OCI-LY1 (cell line): Measurements from ENCODE around the gene TRIM26.

Source experiments
- H2AFZ ChIP-seq: fragments of 200-600 bp; sonication (generic), shearing (Covaris generic); 2 replicates; pipeline ENCODE4 v1.6.0; 2014; ENCODE audit warnings: antibody characterized with exemption, mild to moderate bottlenecking, low read length
- H3F3A ChIP-seq: fragments of 200-600 bp; sonication (generic), shearing (Covaris generic); 2 replicates; pipeline ENCODE4 v1.6.0; 2014; ENCODE audit warnings: mild to moderate bottlenecking, antibody characterized with exemption, low read length, moderate library complexity; ENCODE audit not compliant: insufficient read depth
- H3K27ac ChIP-seq: fragments of 200-600 bp; sonication (generic); 2 replicates; pipeline ENCODE4 v1.5.1; 2014; ENCODE audit warnings: low read length, mixed run types, mild to moderate bottlenecking, low read depth; ENCODE audit not compliant: poor library complexity, severe bottlenecking
- H3K27me3 ChIP-seq: fragments of 200-600 bp; sonication (generic); 2 replicates; pipeline ENCODE4 v1.6.0; 2014; ENCODE audit warnings: antibody characterized with exemption, mild to moderate bottlenecking, low read length, moderate library complexity; ENCODE audit not compliant: insufficient read depth
- H3K36me3 ChIP-seq: fragments of 200-600 bp; sonication (generic); 2 replicates; pipeline ENCODE4 v1.6.1; 2014; ENCODE audit warnings: mild to moderate bottlenecking, antibody characterized with exemption, low read length, moderate library complexity, mixed read lengths; ENCODE audit not compliant: insufficient read depth
- H3K4me1 ChIP-seq: fragments of 200-600 bp; sonication (generic); 2 replicates; pipeline ENCODE4 v1.5.1; 2014; ENCODE audit warnings: mild to moderate bottlenecking, low read length, moderate library complexity; ENCODE audit not compliant: insufficient read depth, severe bottlenecking
- H3K4me2 ChIP-seq: fragments of 200-600 bp; sonication (generic), shearing (Covaris generic); 2 replicates; pipeline ENCODE4 v1.6.1; 2014; ENCODE audit warnings: low read length
- H3K4me3 ChIP-seq: fragments of 200-600 bp; sonication (generic); 2 replicates; pipeline ENCODE4 v1.5.1; 2014; ENCODE audit warnings: low read length, low read depth, mild to moderate bottlenecking, mixed read lengths; ENCODE audit not compliant: poor library complexity, severe bottlenecking
- H3K79me2 ChIP-seq: fragments of 200-600 bp; shearing (Covaris generic); 2 replicates; pipeline ENCODE4 v1.6.1; 2016; ENCODE audit warnings: mixed run types, low read length, mixed read lengths; ENCODE audit not compliant: insufficient read depth
- H3K9ac ChIP-seq: fragments of 200-600 bp; sonication (generic), shearing (Covaris generic); 2 replicates; pipeline ENCODE4 v1.6.1; 2014; ENCODE audit warnings: mild to moderate bottlenecking, low read length, mixed read lengths
- H3K9me2 ChIP-seq: fragments of 200-600 bp; sonication (generic), shearing (Covaris generic); 2 replicates; pipeline ENCODE4 v1.6.1; 2014; ENCODE audit warnings: low read depth, mild to moderate bottlenecking, low read length, mixed read lengths
- H3K9me3 ChIP-seq: fragments of 200-600 bp; shearing (Covaris generic); 2 replicates; pipeline ENCODE4 v1.6.1; 2014; ENCODE audit warnings: low read length, mixed read lengths
- H4K20me1 ChIP-seq: fragments of 200-600 bp; sonication (generic), shearing (Covaris generic); 2 replicates; pipeline ENCODE4 v1.6.0; 2016; ENCODE audit warnings: mild to moderate bottlenecking, low read length; ENCODE audit not compliant: insufficient read depth
- CTCF ChIP-seq: fragments of 200-600 bp; sonication (generic), shearing (Covaris generic); IDR thresholded peaks from 2 replicates; pipeline ENCODE4 v1.5.1; 2017; ENCODE audit warnings: mild to moderate bottlenecking, antibody characterized with exemption, low read length, moderate library complexity, mixed read lengths
- EZH2 ChIP-seq: fragments of 200-600 bp; sonication (generic), shearing (Covaris generic); IDR thresholded peaks from 2 replicates; pipeline ENCODE4 v1.8.0; 2017; ENCODE audit warnings: borderline replicate concordance, mixed run types, mild to moderate bottlenecking, antibody characterized with exemption, low read length, moderate library complexity, mixed read lengths

Gene TRIM26

GRCh38 chr6:30213957-30214656 lies 901 bp upstream of the TRIM26 start:
- Histone ChIP-seq H3K9me2 (no peaks in the 10 kb centered on the region), H4K20me1 (no peaks in the 10 kb centered on the region), H3K4me3 (peak overlapping the region; percentile 88), H2AFZ (no peak overlapping the region), H3F3A (no peaks in the 10 kb centered on the region), H3K27me3 (no peaks in the 10 kb centered on the region), H3K27ac (peak overlapping the region; percentile 93), H3K9me3 (no peaks in the 10 kb centered on the region), H3K79me2 (peaks cover 33% of the 10 kb centered on the region), H3K4me2 (peak overlapping the region; percentile 71), H3K36me3 (peaks cover 4% of the 10 kb centered on the region; the same call in 1 of the 2 replicates), H3K9ac (peak overlapping the region; percentile 81), H3K4me1 (peaks cover 51% of the 10 kb centered on the region)
- TF ChIP-seq EZH2 (no peak), CTCF (no peak; the same call in 1 of the 2 replicates)

- H3K4me3 ChIP-seq, result peak overlapping the region; percentile 88
- H2AFZ ChIP-seq, result no peak overlapping the region
- H3K4me2 ChIP-seq, result peak overlapping the region; percentile 71
- H3K36me3 ChIP-seq, result peaks cover 9% of the 10 kb centered on the region; the same call in 1 of the 2 replicates
- TF ChIP-seq CTCF (no peak; the same call in 1 of the 2 replicates), EZH2 (no peak)
- no peaks in the 10 kb centered on the region for H4K20me1 ChIP-seq
- H3K9me2 ChIP-seq, result no peaks in the 10 kb centered on the region
- H3K27ac ChIP-seq, result peak overlapping the region; percentile 93
- H3F3A ChIP-seq, result no peaks in the 10 kb centered on the region
- H3K27me3 ChIP-seq, result no peaks in the 10 kb centered on the region
- H3K9me3 ChIP-seq, result no peaks in the 10 kb centered on the region
- H3K9ac ChIP-seq, result peak overlapping the region; percentile 81
- H3K79me2 ChIP-seq, result peaks cover 33% of the 10 kb centered on the region
- peaks cover 54% of the 10 kb centered on the region for H3K4me1 ChIP-seq
Observed at GRCh38 chr6:30213667-30213956, 406 bp upstream of the TRIM26 start.

GRCh38 chr6:30211899-30212298 lies 1.3 kb downstream of the TRIM26 start:
- Histone ChIP-seq H3K9ac (peak overlapping the region; percentile 95), H3F3A (no peaks in the 10 kb centered on the region), H3K4me2 (peak overlapping the region; percentile 97), H4K20me1 (no peaks in the 10 kb centered on the region), H3K4me3 (peak overlapping the region; percentile 88), H3K4me1 (peaks cover 72% of the 10 kb centered on the region), H3K27ac (peak overlapping the region; percentile 93), H2AFZ (no peak overlapping the region), H3K36me3 (peaks cover 11% of the 10 kb centered on the region; the same call in 1 of the 2 replicates), H3K27me3 (no peaks in the 10 kb centered on the region), H3K79me2 (peaks cover 49% of the 10 kb centered on the region), H3K9me3 (no peaks in the 10 kb centered on the region), H3K9me2 (no peaks in the 10 kb centered on the region)
- TF ChIP-seq EZH2, result no peak
- TF ChIP-seq CTCF, result no peak
